Glutamatergic neuron (in vitro differentiated cells): ENCODE data around the gene PGD. TPM values are rescaled to one million over a fixed set of nuclear protein-coding genes. Genes with fewer than 3 reads are reported as not detected.
"Not testable (repeated sequence)": the region's sequence is repeated elsewhere in the genome, so short reads cannot be mapped to it uniquely, and the experiment has no call there.

Source experiments
- DNase-seq: peaks from one replicate; pipeline ENCODE4 v3.0.0; 2022
- H3K27ac Mint-ChIP-seq: one replicate; pipeline ENCODE4 v1.8.0; 2020; ENCODE audit warnings: mild to moderate bottlenecking, mixed read lengths, inconsistent platforms; ENCODE audit not compliant: unreplicated experiment
- H3K27me3 Mint-ChIP-seq: one replicate; pipeline ENCODE4 v1.8.0; 2020; ENCODE audit warnings: mild to moderate bottlenecking, moderate library complexity, mixed read lengths, inconsistent platforms; ENCODE audit not compliant: unreplicated experiment
- H3K36me3 Mint-ChIP-seq: one replicate; pipeline ENCODE4 v1.8.0; 2020; ENCODE audit warnings: mild to moderate bottlenecking, mixed read lengths, inconsistent platforms; ENCODE audit not compliant: unreplicated experiment
- H3K4me1 Mint-ChIP-seq: one replicate; pipeline ENCODE4 v1.8.0; 2020; ENCODE audit warnings: mild to moderate bottlenecking, low read depth, mixed read lengths, inconsistent platforms; ENCODE audit not compliant: unreplicated experiment
- H3K4me3 Mint-ChIP-seq: one replicate; pipeline ENCODE4 v1.8.0; 2020; ENCODE audit warnings: mild to moderate bottlenecking, mixed read lengths, inconsistent platforms; ENCODE audit not compliant: unreplicated experiment
- H3K9me3 Mint-ChIP-seq: one replicate; pipeline ENCODE4 v1.8.0; 2020; ENCODE audit warnings: mild to moderate bottlenecking, moderate library complexity, mixed read lengths, inconsistent platforms; ENCODE audit not compliant: unreplicated experiment
- total RNA-seq: library from RNA; stranded (reverse); fragmentation: NEBNext Ultra II Directional; extraction: Animal tissue kit (Norgen Biotek cat#: 25700); gene quantifications from one replicate; pipeline ENCODE4 v1.2.1, GENCODE V29; 2021; ENCODE audit not compliant: unreplicated experiment
- TF ChIP-seq, protein P1 (sequence below): fragments of 200-600 bp; sonication (generic); IDR thresholded peaks from one replicate; pipeline ENCODE4 v1.5.0; 2021; ENCODE audit not compliant: partially characterized antibody, unreplicated experiment

Gene PGD
- total RNA-seq, 1 donor from 2014 or later, result 304 TPM

DNA sequence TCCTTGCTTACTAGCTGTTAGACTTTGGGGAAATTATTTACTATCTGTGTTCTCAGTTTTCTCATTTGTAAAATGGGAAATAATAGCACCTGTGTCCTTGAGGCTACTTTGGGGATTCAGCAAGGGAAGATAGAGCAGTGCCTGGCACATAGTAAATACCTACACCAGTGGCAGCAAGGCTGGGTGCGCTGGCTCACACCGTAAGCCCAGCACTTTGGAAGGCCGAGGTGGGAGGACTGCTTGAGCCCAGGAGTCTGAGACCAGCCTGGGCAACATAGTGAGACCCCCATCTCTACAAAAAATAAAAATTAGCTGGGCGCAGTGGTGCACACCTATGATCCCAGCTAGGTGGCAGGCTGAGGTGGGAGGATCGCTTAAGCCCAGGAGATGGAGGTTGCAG lies 22.8 kb downstream of the PGD start:
- Mint-ChIP-seq H3K27me3 (peaks cover under 1% of the 10 kb centered on the region), H3K27ac (no peak overlapping the region), H3K4me3 (no peak overlapping the region), H3K9me3 (peaks cover 16% of the 10 kb centered on the region), H3K4me1 (peaks cover 22% of the 10 kb centered on the region), H3K36me3 (peaks cover 4% of the 10 kb centered on the region)
- DNase-seq, result no peak
- TF ChIP-seq, protein P1, sequence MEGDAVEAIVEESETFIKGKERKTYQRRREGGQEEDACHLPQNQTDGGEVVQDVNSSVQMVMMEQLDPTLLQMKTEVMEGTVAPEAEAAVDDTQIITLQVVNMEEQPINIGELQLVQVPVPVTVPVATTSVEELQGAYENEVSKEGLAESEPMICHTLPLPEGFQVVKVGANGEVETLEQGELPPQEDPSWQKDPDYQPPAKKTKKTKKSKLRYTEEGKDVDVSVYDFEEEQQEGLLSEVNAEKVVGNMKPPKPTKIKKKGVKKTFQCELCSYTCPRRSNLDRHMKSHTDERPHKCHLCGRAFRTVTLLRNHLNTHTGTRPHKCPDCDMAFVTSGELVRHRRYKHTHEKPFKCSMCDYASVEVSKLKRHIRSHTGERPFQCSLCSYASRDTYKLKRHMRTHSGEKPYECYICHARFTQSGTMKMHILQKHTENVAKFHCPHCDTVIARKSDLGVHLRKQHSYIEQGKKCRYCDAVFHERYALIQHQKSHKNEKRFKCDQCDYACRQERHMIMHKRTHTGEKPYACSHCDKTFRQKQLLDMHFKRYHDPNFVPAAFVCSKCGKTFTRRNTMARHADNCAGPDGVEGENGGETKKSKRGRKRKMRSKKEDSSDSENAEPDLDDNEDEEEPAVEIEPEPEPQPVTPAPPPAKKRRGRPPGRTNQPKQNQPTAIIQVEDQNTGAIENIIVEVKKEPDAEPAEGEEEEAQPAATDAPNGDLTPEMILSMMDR, result no peak

- Mint-ChIP-seq H3K4me1 (peaks cover 28% of the 10 kb centered on the region), H3K36me3 (peaks cover 4% of the 10 kb centered on the region), H3K4me3 (no peak overlapping the region), H3K27me3 (no peaks in the 10 kb centered on the region), H3K9me3 (peaks cover 16% of the 10 kb centered on the region), H3K27ac (peak overlapping the region; percentile 57)
- TF ChIP-seq, protein P1, result no peak
- no peak for DNase-seq
These were observed 25.2 kb downstream of the PGD start for GRCh38 chr1:10424034-10424433.

DNA sequence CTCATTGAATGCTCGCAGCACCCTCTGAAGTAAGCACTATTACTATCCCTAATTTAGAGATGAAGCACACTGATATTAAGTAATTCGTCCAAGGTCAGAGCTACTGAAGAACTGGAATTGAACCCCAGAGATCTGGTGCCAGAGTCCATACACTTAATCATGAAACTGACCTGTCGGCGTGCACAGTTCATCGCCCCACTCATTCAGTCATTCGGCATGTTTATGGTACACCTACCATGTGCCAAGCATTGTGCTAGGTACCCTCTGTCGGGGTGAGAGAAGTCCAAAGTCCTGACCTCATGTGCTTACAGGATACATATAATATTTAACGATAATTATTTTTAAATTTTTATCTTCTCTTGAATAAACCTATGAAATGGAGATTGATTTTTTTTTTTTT lies 25.8 kb downstream of the PGD start:
- Mint-ChIP-seq H3K4me3 (no peak overlapping the region), H3K27ac (peak overlapping the region; percentile 94), H3K36me3 (no peaks in the 10 kb centered on the region), H3K4me1 (peaks cover 28% of the 10 kb centered on the region), H3K27me3 (no peaks in the 10 kb centered on the region), H3K9me3 (peaks cover 16% of the 10 kb centered on the region)
- TF ChIP-seq, protein P1, result no peak
- no peak for DNase-seq

GRCh38 chr1:10425826-10426534 lies 27.1 kb downstream of the PGD start:
- H3K27ac Mint-ChIP-seq, result peak overlapping the region; percentile 94
- not testable (repeated sequence) for H3K27me3 Mint-ChIP-seq, H3K36me3 Mint-ChIP-seq, DNase-seq
- H3K4me3 Mint-ChIP-seq, result peak overlapping the region; percentile 44
- H3K4me1 Mint-ChIP-seq, result peaks cover 25% of the 10 kb centered on the region
- H3K9me3 Mint-ChIP-seq, result peaks cover 16% of the 10 kb centered on the region

DNA sequence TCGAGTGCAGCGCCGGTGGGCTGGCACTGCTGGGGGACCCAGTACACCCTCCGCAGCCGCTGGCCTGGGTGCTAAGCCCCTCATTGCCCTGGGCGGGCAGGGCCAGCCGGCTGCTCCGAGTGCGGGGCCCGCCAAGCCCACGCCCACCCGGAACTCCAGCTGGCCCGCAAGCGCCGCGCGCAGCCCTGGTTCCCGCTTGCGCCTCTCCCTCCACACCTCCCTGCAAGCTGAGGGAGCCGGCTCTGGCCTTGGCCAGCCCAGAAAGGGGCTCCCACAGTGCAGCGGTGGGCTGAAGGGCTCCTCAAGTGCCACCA lies 27.6 kb downstream of the PGD start:
- H3K27me3 Mint-ChIP-seq, H3K27ac Mint-ChIP-seq, H3K36me3 Mint-ChIP-seq, DNase-seq, H3K4me3 Mint-ChIP-seq: not testable (repeated sequence)
- Mint-ChIP-seq H3K9me3 (peaks cover 19% of the 10 kb centered on the region), H3K4me1 (peaks cover 29% of the 10 kb centered on the region)

GRCh38 chr1:10428984-10429383 lies 30.1 kb downstream of the PGD start:
- Mint-ChIP-seq H3K27ac (no peak overlapping the region), H3K27me3 (peaks cover 7% of the 10 kb centered on the region), H3K9me3 (peaks cover 10% of the 10 kb centered on the region), H3K36me3 (no peaks in the 10 kb centered on the region), H3K4me1 (peaks cover 30% of the 10 kb centered on the region), H3K4me3 (no peak overlapping the region)
- TF ChIP-seq, protein P1, result no peak
- DNase-seq, result no peak
